Measurements from ENCODE around the gene CSNK1E. TPM values are rescaled to one million over a fixed set of nuclear protein-coding genes. Genes with fewer than 3 reads are reported as not detected.

The CSNK1E gene
- total and polyA plus RNA-seq, 4 donors: 87.2 to 121 (median 112) TPM

DNA sequence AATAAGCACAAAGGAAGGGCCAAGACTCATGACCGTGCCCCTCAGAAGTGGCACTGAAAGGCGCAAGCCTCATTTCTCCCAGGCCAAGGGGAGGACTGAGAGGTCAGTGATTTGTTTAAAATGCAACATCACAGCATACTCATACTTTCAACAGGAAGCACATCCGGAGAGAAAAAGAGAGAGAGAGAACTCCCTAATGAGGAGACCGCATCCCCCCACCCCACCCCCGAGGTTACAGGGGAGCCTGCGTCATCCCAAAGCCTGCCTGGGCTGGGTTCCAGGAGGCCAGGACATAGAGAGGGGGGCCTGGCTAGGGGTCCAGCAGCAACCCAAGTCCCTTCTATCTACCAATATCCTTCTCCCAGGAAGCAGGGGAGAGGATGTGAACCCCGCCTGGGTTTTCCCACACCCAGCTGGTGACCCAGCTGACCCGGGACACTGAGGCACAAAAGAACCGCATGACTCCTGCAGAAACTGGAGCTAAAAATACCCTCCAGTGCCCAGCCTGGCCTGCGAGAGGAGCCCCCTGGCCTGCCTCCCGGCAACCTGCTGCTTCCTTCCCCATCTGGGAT is 3.8 kb downstream of the CSNK1E start:
- Histone ChIP-seq H3K9ac (ENCODE audit: insufficient read depth in 1 of 2, low read length in 2 of 2) (peak overlapping the region in 1 of 2 donors; percentile 62), H3K9me3 (ENCODE audit: control insufficient read depth in 4 of 4, insufficient read depth in 3 of 4, low read length in 3 of 4) (no peaks in the 10 kb centered on the region), H3K27me3 (ENCODE audit: control insufficient read depth in 3 of 3, insufficient read depth in 3 of 3, low read length in 2 of 3) (no peaks in the 10 kb centered on the region), H3K27ac (ENCODE audit: low read depth in 1 of 2, low read length in 1 of 2) (peak overlapping the region; percentile 97), H3K4me3 (no peak overlapping the region), H3K36me3 (ENCODE audit: control insufficient read depth in 4 of 4, insufficient read depth in 4 of 4, low read length in 4 of 4) (peaks cover 0 to 18% (median 15%) of the 10 kb centered on the region in 4 donors), H3K4me1 (ENCODE audit: control insufficient read depth in 5 of 5, insufficient read depth in 5 of 5, low read length in 5 of 5) (peaks cover 7 to 57% (median 33%) of the 10 kb centered on the region in 5 donors)
- 30 to 33% methylated on average over 11 of the region's 11 CpGs for WGBS, 2 donors
- peak; percentile 93 to 95 (median 94) for DNase-seq
- TF ChIP-seq, protein P1, sequence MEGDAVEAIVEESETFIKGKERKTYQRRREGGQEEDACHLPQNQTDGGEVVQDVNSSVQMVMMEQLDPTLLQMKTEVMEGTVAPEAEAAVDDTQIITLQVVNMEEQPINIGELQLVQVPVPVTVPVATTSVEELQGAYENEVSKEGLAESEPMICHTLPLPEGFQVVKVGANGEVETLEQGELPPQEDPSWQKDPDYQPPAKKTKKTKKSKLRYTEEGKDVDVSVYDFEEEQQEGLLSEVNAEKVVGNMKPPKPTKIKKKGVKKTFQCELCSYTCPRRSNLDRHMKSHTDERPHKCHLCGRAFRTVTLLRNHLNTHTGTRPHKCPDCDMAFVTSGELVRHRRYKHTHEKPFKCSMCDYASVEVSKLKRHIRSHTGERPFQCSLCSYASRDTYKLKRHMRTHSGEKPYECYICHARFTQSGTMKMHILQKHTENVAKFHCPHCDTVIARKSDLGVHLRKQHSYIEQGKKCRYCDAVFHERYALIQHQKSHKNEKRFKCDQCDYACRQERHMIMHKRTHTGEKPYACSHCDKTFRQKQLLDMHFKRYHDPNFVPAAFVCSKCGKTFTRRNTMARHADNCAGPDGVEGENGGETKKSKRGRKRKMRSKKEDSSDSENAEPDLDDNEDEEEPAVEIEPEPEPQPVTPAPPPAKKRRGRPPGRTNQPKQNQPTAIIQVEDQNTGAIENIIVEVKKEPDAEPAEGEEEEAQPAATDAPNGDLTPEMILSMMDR (IDR thresholded peaks at IDR 0.05; ENCODE audit: control extremely low read depth, extremely low read depth): no peak
- ATAC-seq (ENCODE audit: insufficient read depth, low FRiP score): no peak

DNA sequence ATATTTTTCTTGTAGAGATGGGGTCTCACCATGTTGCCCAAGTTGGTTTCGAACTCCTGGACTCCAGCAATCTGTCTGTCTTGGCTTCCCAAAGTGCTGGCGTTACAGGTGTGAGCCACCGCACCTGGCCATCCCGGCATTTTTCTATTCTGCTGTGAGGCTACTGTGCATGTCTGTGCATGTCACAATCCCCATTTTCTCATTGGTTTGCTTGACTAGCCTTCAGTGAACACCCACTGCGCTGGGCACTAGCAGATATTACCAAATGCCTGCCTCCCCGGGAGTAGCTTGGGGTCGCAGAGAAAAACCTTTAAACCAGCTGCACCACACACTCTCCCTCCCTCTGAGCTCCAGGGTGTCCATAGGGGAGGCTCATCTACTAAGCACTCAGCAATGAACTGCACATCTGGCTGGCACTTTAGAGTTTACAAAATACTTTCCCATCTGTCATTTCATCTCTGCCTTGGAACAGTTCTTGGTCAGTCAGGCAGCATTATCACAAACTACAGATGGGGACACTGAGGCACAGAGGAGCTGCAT is 4.9 kb downstream of the CSNK1E start:
- WGBS, 2 donors: 89 to 90% methylated on average over 7 of the region's 7 CpGs
- TF ChIP-seq, protein P1 (IDR thresholded peaks at IDR 0.05; ENCODE audit: control extremely low read depth, extremely low read depth): no peak
- no peak overlapping the region for H3K9ac ChIP-seq (ENCODE audit: insufficient read depth in 1 of 2, low read length in 2 of 2)

DNA sequence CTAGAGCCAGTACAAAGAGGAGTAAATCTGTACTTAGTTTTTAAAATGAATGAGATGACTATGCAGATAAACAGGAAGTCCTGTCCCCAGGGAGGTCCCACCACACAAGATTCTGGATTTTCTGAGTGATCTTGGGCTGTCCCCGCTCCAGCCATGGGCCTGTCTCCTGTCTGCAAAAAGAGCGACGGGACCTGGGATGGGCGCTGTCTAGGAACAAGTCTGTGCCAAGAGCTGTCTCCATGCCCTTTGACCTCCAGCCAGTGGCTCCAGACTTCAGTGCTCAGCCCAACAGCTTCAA is 6.0 kb downstream of the CSNK1E start:
- 59 to 69% methylated on average over 4 of the region's 4 CpGs for WGBS, 2 donors

More for the DNA sequence above, 4.9 kb downstream of the CSNK1E start:
- Histone ChIP-seq H3K36me3 (ENCODE audit: control insufficient read depth in 4 of 4, insufficient read depth in 4 of 4, low read length in 4 of 4) (peaks cover 0 to 20% (median 17%) of the 10 kb centered on the region in 4 donors), H3K4me3 (no peak overlapping the region), H3K27me3 (ENCODE audit: control insufficient read depth in 3 of 3, insufficient read depth in 3 of 3, low read length in 2 of 3) (no peaks in the 10 kb centered on the region), H3K4me1 (ENCODE audit: control insufficient read depth in 5 of 5, insufficient read depth in 5 of 5, low read length in 5 of 5) (peaks cover 7 to 49% (median 22%) of the 10 kb centered on the region in 5 donors), H3K9me3 (ENCODE audit: control insufficient read depth in 4 of 4, insufficient read depth in 3 of 4, low read length in 3 of 4) (no peaks in the 10 kb centered on the region), H3K27ac (ENCODE audit: low read depth in 1 of 2, low read length in 1 of 2) (peak overlapping the region; percentile 1 to 97)
- ATAC-seq (ENCODE audit: insufficient read depth, low FRiP score) (no peak), DNase-seq (no peak)

More for the DNA sequence above, 6.0 kb downstream of the CSNK1E start:
- peaks cover 0 to 20% (median 17%) of the 10 kb centered on the region in 4 donors for H3K36me3 ChIP-seq (ENCODE audit: control insufficient read depth in 4 of 4, insufficient read depth in 4 of 4, low read length in 4 of 4)
- TF ChIP-seq, protein P1 (IDR thresholded peaks at IDR 0.05; ENCODE audit: control extremely low read depth, extremely low read depth): no peak
- H3K4me1 ChIP-seq (ENCODE audit: control insufficient read depth in 5 of 5, insufficient read depth in 5 of 5, low read length in 5 of 5): peaks cover 7 to 49% (median 22%) of the 10 kb centered on the region in 5 donors
- ATAC-seq (ENCODE audit: insufficient read depth, low FRiP score): no peak
- peak overlapping the region; percentile 60 to 75 for H3K27ac ChIP-seq (ENCODE audit: low read depth in 1 of 2, low read length in 1 of 2)
- no peaks in the 10 kb centered on the region for H3K9me3 ChIP-seq (ENCODE audit: control insufficient read depth in 4 of 4, insufficient read depth in 3 of 4, low read length in 3 of 4)
- no peak overlapping the region for H3K4me3 ChIP-seq
- H3K9ac ChIP-seq (ENCODE audit: insufficient read depth in 1 of 2, low read length in 2 of 2): peak overlapping the region in 1 of 2 donors; percentile 19
- no peaks in the 10 kb centered on the region for H3K27me3 ChIP-seq (ENCODE audit: control insufficient read depth in 3 of 3, insufficient read depth in 3 of 3, low read length in 2 of 3)
- peak in 1 of 3 donors; percentile 51 for DNase-seq
